Brain microvascular endothelial cell (primary cell): ENCODE measurements around the gene CNIH3.
A peak's percentile ranks its signal among the peaks of the same experiment; 100 is the strongest.

Experiments used
- DNase-seq: peaks from one replicate; pipeline ENCODE4 v3.0.0-alpha.2; 2020
- H3K27ac ChIP-seq: fragments of 250-450 bp; sonication (Bioruptor Pico); 2 replicates; pipeline ENCODE4 v1.5.1; 2020; ENCODE audit warnings: mild to moderate bottlenecking, moderate library complexity
- H3K27me3 ChIP-seq: fragments of 250-450 bp; sonication (Bioruptor Pico); replicated peaks from 2 replicates; pipeline ENCODE4 v1.5.1; 2020; ENCODE audit warnings: mild to moderate bottlenecking
- H3K36me3 ChIP-seq: fragments of 250-450 bp; sonication (Bioruptor Pico); replicated peaks from 2 replicates; pipeline ENCODE4 v1.5.1; 2020; ENCODE audit warnings: mild to moderate bottlenecking
- H3K4me3 ChIP-seq: 2 replicates; pipeline ENCODE4 v1.5.1; 2011; ENCODE audit warnings: low read depth, mild to moderate bottlenecking, control low read depth, low read length, moderate library complexity
- CTCF ChIP-seq: IDR thresholded peaks from 2 replicates; pipeline ENCODE4 v1.5.1; 2011; ENCODE audit warnings: low read depth, mild to moderate bottlenecking, moderate library complexity, low read length, control low read depth, inconsistent platforms; ENCODE audit errors: missing control alignments
- in situ Hi-C: cut with HindIII; loops from 2 replicates; pipeline ENCODE4 v1.10.0; 2017; ENCODE audit warnings: low sequenced_read_pairs, low pct_ligation_motif_present

Gene CNIH3

GRCh38 chr1:224607188-224608148, 8.6 kb upstream of the CNIH3 start:
- Histone ChIP-seq H3K4me3 (no peak overlapping the region), H3K36me3 (no peaks in the 10 kb centered on the region), H3K27ac (no peak overlapping the region), H3K27me3 (no peaks in the 10 kb centered on the region)
- in situ Hi-C loops = loop anchor here (25.0 kb wide), 1 partner anchor 95 kb away; no protein-coding TSS in a partner anchor
- TF ChIP-seq CTCF = no peak
- no peak for DNase-seq

- in situ Hi-C loops = loop anchor here (25.0 kb wide), 1 partner anchor 97 kb away; no protein-coding TSS in a partner anchor
- H3K27ac ChIP-seq = no peak overlapping the region
These were observed 6.8 kb upstream of the CNIH3 start for GRCh38 chr1:224609333-224609732.

GRCh38 chr1:224612246-224612645, 3.9 kb upstream of the CNIH3 start:
- Histone ChIP-seq H3K4me3 (no peak overlapping the region), H3K36me3 (no peaks in the 10 kb centered on the region), H3K27me3 (peaks cover 12% of the 10 kb centered on the region), H3K27ac (no peak overlapping the region)
- no peak for TF ChIP-seq CTCF
- DNase-seq = no peak
- in situ Hi-C loops = loop anchor here (25.0 kb wide), 1 partner anchor 100 kb away; no protein-coding TSS in a partner anchor

More at GRCh38 chr1:224609333-224609732, 6.8 kb upstream of the CNIH3 start:
- Histone ChIP-seq H3K27me3 (no peaks in the 10 kb centered on the region), H3K36me3 (no peaks in the 10 kb centered on the region), H3K4me3 (no peak overlapping the region)
- TF ChIP-seq CTCF = no peak
- no peak for DNase-seq

- Histone ChIP-seq H3K36me3 (no peaks in the 10 kb centered on the region), H3K27ac (no peak overlapping the region), H3K27me3 (peaks cover 25% of the 10 kb centered on the region), H3K4me3 (no peak overlapping the region)
- no peak for DNase-seq
- TF ChIP-seq CTCF = no peak
- in situ Hi-C loops = loop anchor here (25.0 kb wide), 1 partner anchor 101 kb away; no protein-coding TSS in a partner anchor
These were observed 2.6 kb upstream of the CNIH3 start for GRCh38 chr1:224613486-224613885.

GRCh38 chr1:224616756-224617409, 766 bp downstream of the CNIH3 start:
- no peak for DNase-seq
- H3K27ac ChIP-seq = no peak overlapping the region
- H3K27me3 ChIP-seq = peaks cover 25% of the 10 kb centered on the region

More at GRCh38 chr1:224616756-224617409, 766 bp downstream of the CNIH3 start:
- no peak for TF ChIP-seq CTCF
- no peaks in the 10 kb centered on the region for H3K36me3 ChIP-seq
- H3K4me3 ChIP-seq = peak overlapping the region; percentile 68
- in situ Hi-C loops = loop anchor here (25.0 kb wide), 1 partner anchor 105 kb away; no protein-coding TSS in a partner anchor
